ENCODE measurements around the gene AP3S2. TPM values are rescaled to one million over a fixed set of nuclear protein-coding genes. Genes with fewer than 3 reads are reported as not detected.

Gene AP3S2
- total RNA-seq, 4 donors from 2014 or later = 17.4 to 70.6 (median 35.9) TPM

DNA sequence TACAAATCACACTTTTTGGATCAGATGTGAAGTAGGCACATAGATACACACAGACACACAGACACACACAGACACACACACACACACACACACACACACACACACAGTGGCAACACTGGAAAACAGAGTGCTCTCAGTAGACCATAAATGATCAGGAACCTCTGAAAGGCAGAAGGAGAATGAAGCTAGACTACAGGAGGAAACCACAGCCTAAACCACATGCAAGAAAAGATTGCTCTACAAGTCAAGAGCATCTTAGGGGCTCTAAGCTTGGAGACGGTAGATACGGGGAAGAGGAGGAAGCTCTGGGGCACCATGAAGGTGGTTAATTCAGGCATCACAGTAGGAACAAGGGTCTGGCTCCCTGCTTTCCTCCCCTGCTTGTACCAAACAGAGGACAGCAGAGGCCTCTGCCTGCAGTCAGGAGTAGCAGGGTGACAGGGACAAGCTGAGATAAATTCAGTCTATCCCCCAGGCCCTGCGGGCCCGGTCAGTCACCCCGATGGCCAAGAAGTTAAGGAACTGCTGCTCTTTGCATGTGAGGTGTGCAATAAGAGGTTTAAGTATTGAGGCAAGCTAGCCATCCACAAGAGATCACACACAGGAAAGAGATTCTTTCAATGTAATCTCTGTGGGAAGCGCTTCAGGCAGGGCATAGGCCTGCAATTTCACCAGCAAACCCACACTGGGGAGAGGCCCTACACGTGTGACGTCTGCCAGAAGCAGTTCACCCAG lies 42.4 kb upstream of the AP3S2 start:
- no peaks in the 10 kb centered on the region for H3K9me3 ChIP-seq
- H3K27me3 ChIP-seq = no peaks in the 10 kb centered on the region
- no peak overlapping the region for H3K27ac ChIP-seq
- no peak for DNase-seq
- no peaks in the 10 kb centered on the region for H3K4me1 ChIP-seq
- H3K4me3 ChIP-seq = no peak overlapping the region
- no peak for TF ChIP-seq CTCF (IDR thresholded peaks at IDR 0.05)
- TF ChIP-seq POLR2A (IDR thresholded peaks at IDR 0.05) = no peak
- H3K36me3 ChIP-seq = no peaks in the 10 kb centered on the region
- intact Hi-C loops (cut with DNase I; ENCODE audit: low total_unique reads) = no loop called here

GRCh38 chr15:89932880-89933279 lies 39.1 kb upstream of the AP3S2 start:
- Histone ChIP-seq H3K27me3 (no peaks in the 10 kb centered on the region), H3K36me3 (no peaks in the 10 kb centered on the region), H3K4me1 (no peaks in the 10 kb centered on the region), H3K9me3 (no peaks in the 10 kb centered on the region), H3K27ac (no peak overlapping the region), H3K4me3 (no peak overlapping the region)
- TF ChIP-seq CTCF (IDR thresholded peaks at IDR 0.05) = no peak
- no peak for TF ChIP-seq POLR2A (IDR thresholded peaks at IDR 0.05)
- no peak for DNase-seq
- intact Hi-C loops (cut with DNase I; ENCODE audit: low total_unique reads) = no loop called here

GRCh38 chr15:89928421-89928820 lies 34.6 kb upstream of the AP3S2 start:
- H3K4me1 ChIP-seq = no peaks in the 10 kb centered on the region
- H3K36me3 ChIP-seq = no peaks in the 10 kb centered on the region
- DNase-seq = no peak
- no peaks in the 10 kb centered on the region for H3K27me3 ChIP-seq
- H3K27ac ChIP-seq = no peak overlapping the region
- TF ChIP-seq CTCF (IDR thresholded peaks at IDR 0.05) (no peak), POLR2A (IDR thresholded peaks at IDR 0.05) (no peak)
- intact Hi-C loops (cut with DNase I; ENCODE audit: low total_unique reads) = no loop called here
- H3K9me3 ChIP-seq = no peaks in the 10 kb centered on the region
- no peak overlapping the region for H3K4me3 ChIP-seq

DNA sequence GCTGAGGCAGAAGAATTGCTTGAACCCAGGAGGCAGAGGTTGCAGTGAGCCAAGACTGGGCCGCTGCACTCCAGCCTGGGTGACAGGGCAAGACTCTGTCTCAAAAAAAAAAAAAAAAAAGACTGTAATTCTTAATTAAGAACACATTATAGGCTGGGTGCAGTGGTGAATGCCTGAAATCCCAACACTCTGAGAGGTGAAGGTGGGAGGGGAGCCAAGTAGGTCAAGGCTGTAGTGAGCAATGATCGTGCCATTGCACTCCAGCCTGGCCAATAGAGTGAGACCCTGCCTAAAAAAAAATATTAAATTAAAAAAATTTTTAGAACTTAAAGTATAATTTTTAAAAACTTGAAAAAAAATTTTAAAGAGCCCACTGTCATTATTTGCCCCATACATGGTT lies 32.4 kb upstream of the AP3S2 start:
- no peaks in the 10 kb centered on the region for H3K4me1 ChIP-seq
- H3K4me3 ChIP-seq = no peak overlapping the region
- intact Hi-C loops (cut with DNase I; ENCODE audit: low total_unique reads) = no loop called here
- H3K36me3 ChIP-seq = no peaks in the 10 kb centered on the region
- no peak for DNase-seq
- H3K27ac ChIP-seq = no peak overlapping the region
- H3K27me3 ChIP-seq = no peaks in the 10 kb centered on the region
- TF ChIP-seq CTCF (IDR thresholded peaks at IDR 0.05) (no peak), POLR2A (IDR thresholded peaks at IDR 0.05) (no peak)
- no peaks in the 10 kb centered on the region for H3K9me3 ChIP-seq

DNA sequence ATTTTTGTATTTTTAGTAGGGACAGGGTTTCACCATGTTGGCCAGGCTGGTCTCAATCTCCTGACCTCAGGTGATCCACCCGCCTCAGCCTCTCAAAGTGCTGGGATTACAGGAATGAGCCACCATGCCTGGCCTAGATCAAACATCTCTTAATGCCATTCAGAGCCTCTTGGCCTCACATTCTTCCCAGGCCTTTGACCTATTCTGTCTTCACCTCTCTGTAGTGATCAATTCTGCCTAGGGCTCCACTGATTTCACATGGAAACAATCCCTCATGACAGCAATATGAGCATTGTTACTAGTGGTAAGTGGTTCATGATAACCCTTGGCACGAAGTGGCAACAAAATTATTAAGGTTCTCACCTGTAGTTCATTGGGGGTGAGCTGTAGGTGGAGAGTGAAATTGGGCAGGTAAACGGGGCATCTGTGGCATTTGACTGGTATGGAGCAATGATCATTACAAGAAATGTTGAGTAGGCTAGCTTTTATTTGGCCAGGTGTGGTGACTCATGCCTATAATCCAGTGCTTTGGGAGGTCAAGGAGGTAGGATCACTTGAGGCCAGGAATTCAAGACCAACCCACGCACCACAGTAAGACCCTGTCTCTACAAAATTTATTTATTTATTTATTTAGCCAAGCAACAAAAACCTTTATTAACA lies 23.8 kb upstream of the AP3S2 start:
- Histone ChIP-seq H3K27ac (no peak overlapping the region), H3K4me1 (no peaks in the 10 kb centered on the region), H3K9me3 (no peaks in the 10 kb centered on the region), H3K27me3 (no peaks in the 10 kb centered on the region), H3K4me3 (no peak overlapping the region), H3K36me3 (no peaks in the 10 kb centered on the region)
- DNase-seq = no peak
- intact Hi-C loops (cut with DNase I; ENCODE audit: low total_unique reads) = no loop called here
- TF ChIP-seq CTCF (IDR thresholded peaks at IDR 0.05) (no peak), POLR2A (IDR thresholded peaks at IDR 0.05) (no peak)
